HG03064 (cell line): ENCODE results near the gene ATF7IP.
"Not testable (repeated sequence)": the region's sequence is repeated elsewhere in the genome, so short reads cannot be mapped to it uniquely, and the experiment has no call there.

Experiments
- ATAC-seq: cut with Tn5 transposase; IDR thresholded peaks from one replicate; pipeline ENCODE4 v1.9.1; 2021; ENCODE audit warnings: low read depth; ENCODE audit not compliant: unreplicated experiment

The ATF7IP gene

DNA sequence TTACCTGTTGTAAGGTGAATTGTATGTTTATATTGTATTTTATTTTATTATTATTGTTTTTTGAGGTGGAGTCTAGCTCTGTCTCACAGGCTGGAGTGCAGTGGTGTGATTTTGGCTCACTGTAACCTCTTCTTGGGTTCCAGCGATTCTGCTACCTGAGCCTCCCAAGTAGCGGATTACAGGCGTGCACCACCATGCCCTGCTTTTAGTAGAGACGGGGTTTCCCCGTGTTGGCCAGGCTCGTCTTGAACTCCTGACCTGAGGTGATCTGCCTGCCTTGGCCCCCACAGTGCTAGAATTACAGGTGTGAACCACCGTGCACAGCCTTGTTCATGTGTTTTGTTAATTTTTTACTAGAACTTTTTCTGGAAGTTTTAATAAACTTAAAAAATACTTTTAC, 3.8 kb downstream of the ATF7IP start:
- no peak for ATAC-seq

- ATAC-seq, result no peak
Measured at GRCh38 chr12:14373217-14373616, 7.7 kb downstream of the ATF7IP start.

DNA sequence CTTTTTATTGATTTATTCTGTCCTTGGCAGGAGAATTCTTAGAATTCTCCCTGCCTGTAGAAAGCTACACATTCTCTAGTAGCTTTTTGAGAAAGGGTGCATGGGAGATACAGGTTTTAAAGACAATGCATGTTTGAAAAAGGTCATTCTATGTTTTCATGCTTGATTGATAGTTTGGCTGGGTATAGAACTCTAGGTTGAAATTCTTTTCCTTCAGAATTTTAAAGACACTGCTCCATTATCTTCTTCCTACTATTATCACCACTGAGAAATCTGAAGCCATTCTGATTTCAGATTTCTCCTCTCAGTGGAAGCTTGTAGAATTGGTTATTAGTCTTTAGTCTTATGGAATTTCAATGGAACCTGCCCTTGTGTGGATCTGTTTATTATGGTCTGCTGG, 14.0 kb downstream of the ATF7IP start:
- ATAC-seq, result no peak

GRCh38 chr12:14384783-14385638, 19.5 kb downstream of the ATF7IP start:
- ATAC-seq, result peak; percentile 85

- no peak for ATAC-seq
Measured at GRCh38 chr12:14387219-14387871, 21.9 kb downstream of the ATF7IP start.

DNA sequence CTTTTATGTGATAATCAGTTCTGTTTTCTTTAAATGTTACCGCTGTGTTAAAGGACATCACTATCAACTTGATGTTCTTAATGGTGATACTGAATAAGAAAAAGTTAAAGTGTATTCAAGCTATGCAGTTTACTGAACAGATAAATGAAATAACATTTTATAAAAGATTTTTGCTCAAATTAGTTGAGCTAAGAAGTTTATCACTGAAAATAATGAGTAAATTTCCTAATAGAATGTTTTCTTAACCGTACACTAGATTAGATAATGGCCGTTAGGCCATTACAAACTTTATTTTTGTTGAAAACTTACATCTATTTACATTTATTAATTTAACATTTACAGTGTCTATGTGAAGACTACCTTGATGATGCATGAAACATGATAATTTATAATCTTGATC, 25.0 kb downstream of the ATF7IP start:
- ATAC-seq, result no peak

DNA sequence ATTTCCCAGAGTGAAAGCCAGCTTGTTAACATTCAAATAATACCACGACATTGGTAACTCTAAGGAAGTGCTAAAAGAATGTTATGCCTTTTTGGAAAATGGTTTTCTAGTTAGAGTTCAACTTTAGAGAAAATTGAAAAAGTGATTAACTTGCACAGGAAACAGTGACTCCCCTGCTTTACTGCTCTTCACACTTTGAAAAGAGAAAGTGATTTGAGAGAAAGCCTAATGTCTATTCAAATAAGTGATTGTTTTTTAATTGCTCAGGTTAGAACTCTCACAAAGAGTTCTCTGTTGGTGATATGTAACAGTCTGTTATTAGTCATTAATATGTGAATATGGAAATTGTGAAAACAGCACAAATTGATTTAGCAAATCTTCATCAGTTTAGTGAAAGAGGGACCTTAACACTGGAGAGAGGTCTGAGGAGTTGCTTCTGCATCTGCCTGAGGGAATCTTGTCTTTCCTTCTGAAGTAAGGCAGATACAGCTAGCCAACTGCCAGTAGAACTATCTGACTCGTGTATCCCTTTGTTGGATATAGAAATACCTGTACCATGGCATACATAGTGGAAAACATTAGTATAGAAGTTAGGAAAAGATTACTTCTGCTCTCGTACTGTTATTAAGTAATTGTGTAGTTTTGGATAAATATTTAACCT, 25.5 kb downstream of the ATF7IP start:
- ATAC-seq, result no peak

DNA sequence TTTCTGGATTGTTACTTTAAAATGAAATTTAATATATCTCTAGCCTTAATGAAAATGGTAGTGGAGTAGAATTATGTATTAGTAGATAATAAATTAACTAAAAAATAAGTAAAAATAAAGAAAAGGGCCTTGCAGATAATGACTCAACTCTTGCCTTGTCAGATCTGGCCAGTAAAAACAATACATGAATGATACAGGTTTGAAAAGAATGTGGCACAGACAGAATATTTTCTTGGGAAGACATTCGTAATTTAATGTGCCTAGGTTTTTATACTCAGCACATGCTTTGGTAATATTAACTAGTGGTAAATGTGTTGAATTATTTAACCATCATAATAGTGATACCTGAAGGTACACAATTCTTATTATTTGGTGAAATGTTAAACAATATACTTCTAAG, 28.3 kb downstream of the ATF7IP start:
- no peak for ATAC-seq

- peak; percentile 51 for ATAC-seq
Measured at GRCh38 chr12:14394317-14395073, 29.0 kb downstream of the ATF7IP start.

DNA sequence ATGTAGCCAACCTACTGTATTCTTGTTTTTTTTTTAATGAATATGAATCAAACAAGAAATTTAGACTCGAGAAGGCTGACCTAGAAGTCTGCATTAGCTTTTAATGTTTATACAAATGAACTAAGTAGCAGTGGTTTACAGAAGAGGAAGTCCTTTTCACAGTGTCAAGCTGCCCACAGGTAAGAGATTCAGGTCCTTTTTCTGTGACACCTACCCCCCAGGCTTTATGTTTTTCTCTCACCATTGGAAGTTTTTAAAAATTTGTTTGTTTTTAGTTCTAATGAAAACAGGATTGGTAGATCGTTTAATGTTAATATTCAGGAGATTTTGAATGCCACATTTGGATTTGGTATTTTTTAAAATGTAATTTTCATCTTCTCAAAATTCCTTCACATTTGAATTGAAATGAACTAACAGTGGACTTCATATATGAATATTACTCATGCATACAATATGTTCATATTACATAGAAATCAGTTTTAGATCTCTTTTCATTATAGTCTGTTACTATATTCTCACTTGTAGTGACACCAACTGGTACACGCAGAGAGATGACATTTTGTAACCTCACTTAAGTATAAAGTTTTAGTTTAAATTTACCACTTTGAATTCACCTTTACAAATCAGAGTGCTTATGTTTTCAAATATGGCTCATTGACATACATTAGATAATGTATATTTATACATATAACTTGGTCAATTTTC, 29.7 kb downstream of the ATF7IP start:
- peak; percentile 47 for ATAC-seq

GRCh38 chr12:14396071-14396470, 30.6 kb downstream of the ATF7IP start:
- ATAC-seq, result peak; percentile 62

GRCh38 chr12:14399871-14400270, 34.4 kb downstream of the ATF7IP start:
- ATAC-seq, result no peak

GRCh38 chr12:14400599-14400998, 35.1 kb downstream of the ATF7IP start:
- no peak for ATAC-seq

- ATAC-seq, result not testable (repeated sequence)
Measured at GRCh38 chr12:14401267-14401666, 35.8 kb downstream of the ATF7IP start.

GRCh38 chr12:14402697-14403096, 37.2 kb downstream of the ATF7IP start:
- no peak for ATAC-seq

DNA sequence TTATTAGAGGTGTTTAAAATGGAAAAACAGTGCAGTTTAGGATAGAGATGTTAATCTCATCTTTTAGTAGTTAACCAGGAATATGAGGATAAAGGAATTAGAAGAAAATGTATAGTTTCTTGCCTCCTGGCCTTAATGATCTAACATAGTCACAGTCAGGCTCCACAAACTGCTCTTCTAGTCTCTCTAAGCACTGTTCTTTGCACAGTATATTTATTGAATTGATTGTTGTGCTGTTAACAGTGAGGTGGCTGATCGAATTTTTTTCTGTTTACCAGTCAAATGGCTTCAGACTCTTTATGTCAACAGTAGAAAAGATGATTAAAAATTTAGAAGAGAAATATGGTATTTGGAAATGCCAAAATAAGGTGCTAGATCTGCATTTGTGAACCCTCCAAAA, 37.8 kb downstream of the ATF7IP start:
- ATAC-seq, result no peak

GRCh38 chr12:14403711-14404196, 38.3 kb downstream of the ATF7IP start:
- no peak for ATAC-seq

DNA sequence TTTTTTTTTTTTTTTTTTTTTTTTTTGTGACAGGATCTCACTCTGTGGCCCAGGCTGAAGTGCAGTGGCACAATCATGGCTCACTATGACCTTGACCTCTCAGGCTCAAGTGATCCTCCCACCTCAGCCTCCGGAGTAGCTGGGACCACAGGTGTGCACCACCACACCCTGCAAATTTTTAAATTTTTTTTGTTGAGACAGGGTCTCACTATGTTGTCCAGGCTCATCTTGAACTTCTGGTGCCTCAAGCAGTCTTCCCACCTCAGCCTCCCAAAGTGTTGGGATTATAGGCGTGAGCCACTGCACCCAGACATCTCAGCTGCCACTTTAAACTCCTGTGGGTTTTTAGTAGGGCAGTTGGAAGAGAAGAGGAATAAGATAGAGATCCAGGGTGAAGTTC, 39.9 kb downstream of the ATF7IP start:
- ATAC-seq, result not testable (repeated sequence)

GRCh38 chr12:14408208-14408607, 42.7 kb downstream of the ATF7IP start:
- no peak for ATAC-seq

GRCh38 chr12:14410177-14410576, 44.7 kb downstream of the ATF7IP start:
- ATAC-seq, result no peak
